Mesendoderm (in vitro differentiated cells): ENCODE results near the gene KLHL29.

Experiments
- DNase-seq: peaks from one replicate; pipeline ENCODE4 v3.0.0; 2013
- H2AK5ac ChIP-seq: 2 replicates; pipeline ENCODE4 v1.6.1; 2013; ENCODE audit warnings: low read length, inconsistent platforms
- H2BK120ac ChIP-seq: 2 replicates; pipeline ENCODE4 v1.6.1; 2013; ENCODE audit warnings: low read depth, mild to moderate bottlenecking, low read length, moderate library complexity, mixed read lengths
- H2BK15ac ChIP-seq: replicated peaks from 2 replicates; pipeline ENCODE4 v1.6.1; 2013; ENCODE audit warnings: low read depth, mild to moderate bottlenecking, moderate library complexity
- H2BK5ac ChIP-seq: 2 replicates; pipeline ENCODE4 v1.6.1; 2013; ENCODE audit warnings: low read length, inconsistent platforms
- H3K18ac ChIP-seq: 2 replicates; pipeline ENCODE4 v1.6.1; 2013; ENCODE audit warnings: mild to moderate bottlenecking, low read length, mixed read lengths
- H3K23ac ChIP-seq: one replicate; pipeline ENCODE4 v1.6.1; 2013; ENCODE audit warnings: low read length
- H3K27ac ChIP-seq: 2 replicates; pipeline ENCODE4 v1.5.1; 2013; ENCODE audit warnings: low read depth, mild to moderate bottlenecking, inconsistent platforms, low read length, moderate library complexity
- H3K27me3 ChIP-seq: 2 replicates; pipeline ENCODE4 v1.6.1; 2013; ENCODE audit warnings: low read length, control low read depth, mild to moderate bottlenecking, inconsistent platforms; ENCODE audit not compliant: insufficient read depth, poor library complexity
- H3K36me3 ChIP-seq: 2 replicates; pipeline ENCODE4 v1.6.1; 2013; ENCODE audit warnings: low read length, inconsistent platforms; ENCODE audit not compliant: control insufficient read depth, insufficient read depth
- H3K4ac ChIP-seq: one replicate; pipeline ENCODE4 v1.6.1; 2013; ENCODE audit warnings: low read depth, mild to moderate bottlenecking, low read length, moderate library complexity
- H3K4me1 ChIP-seq: 2 replicates; pipeline ENCODE4 v1.6.1; 2013; ENCODE audit warnings: low read depth, low read length, inconsistent platforms; ENCODE audit not compliant: control insufficient read depth
- H3K4me2 ChIP-seq: 2 replicates; pipeline ENCODE4 v1.6.1; 2013; ENCODE audit warnings: low read length
- H3K4me3 ChIP-seq: 2 replicates; pipeline ENCODE4 v1.5.1; 2013; ENCODE audit warnings: mild to moderate bottlenecking, low read length
- H3K56ac ChIP-seq: one replicate; pipeline ENCODE4 v1.6.1; 2013; ENCODE audit warnings: low read length
- H3K79me1 ChIP-seq: 2 replicates; pipeline ENCODE4 v1.6.1; 2013; ENCODE audit warnings: low read length, inconsistent platforms
- H3K79me2 ChIP-seq: 2 replicates; pipeline ENCODE4 v1.6.1; 2013; ENCODE audit warnings: mild to moderate bottlenecking, low read length; ENCODE audit not compliant: control insufficient read depth, insufficient read depth
- H3K9ac ChIP-seq: 2 replicates; pipeline ENCODE4 v1.6.1; 2013; ENCODE audit warnings: low read length, inconsistent platforms
- H4K5ac ChIP-seq: one replicate; pipeline ENCODE4 v1.6.1; 2013; ENCODE audit warnings: low read length
- H4K8ac ChIP-seq: one replicate; pipeline ENCODE4 v1.6.1; 2013; ENCODE audit warnings: low read depth, mild to moderate bottlenecking, control low read depth, low read length, moderate library complexity
- WGBS: extraction: QIAGEN DNeasy Blood & Tissue Kit; methylation state at CpG from one replicate; pipeline ENCODE4 v1.1.7; 2013; ENCODE audit warnings: low lambda C conversion rate, missing lambda C conversion rate; ENCODE audit not compliant: insufficient coverage; ENCODE audit errors: extremely low coverage; 5-methylcytosine and 5-hydroxymethylcytosine counted together

The KLHL29 gene

DNA sequence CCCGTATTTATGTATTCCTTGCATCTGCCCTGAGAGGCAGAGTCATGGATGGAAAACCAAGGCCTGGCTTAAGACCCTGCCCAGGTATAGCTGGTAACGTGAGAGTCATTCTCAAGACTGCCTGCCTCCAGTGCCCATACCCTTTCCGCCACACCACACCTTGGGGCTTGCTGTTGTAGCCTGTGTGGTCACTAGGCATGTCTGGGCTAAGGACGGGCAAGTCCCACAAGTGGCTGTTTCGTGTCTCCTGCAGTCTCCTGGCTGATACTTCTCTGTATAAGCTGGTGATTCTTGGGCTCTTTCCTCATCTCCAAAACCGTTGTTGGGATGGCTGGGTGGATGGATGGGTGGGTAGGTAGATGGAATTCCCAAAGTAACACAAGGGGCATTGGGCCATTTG is 269.8 kb downstream of the KLHL29 start:
- Histone ChIP-seq H4K5ac (no peak overlapping the region), H3K56ac (no peak overlapping the region), H2BK15ac (no peak overlapping the region), H4K8ac (no peak overlapping the region), H3K4me2 (no peak overlapping the region), H3K4me1 (no peaks in the 10 kb centered on the region), H3K27me3 (no peaks in the 10 kb centered on the region), H3K4ac (no peak overlapping the region), H3K27ac (no peak overlapping the region), H3K9ac (no peak overlapping the region), H3K79me2 (no peaks in the 10 kb centered on the region), H3K18ac (no peak overlapping the region), H3K79me1 (no peaks in the 10 kb centered on the region), H3K4me3 (no peak overlapping the region), H2AK5ac (no peak overlapping the region), H2BK5ac (no peak overlapping the region), H2BK120ac (no peak overlapping the region), H3K36me3 (no peaks in the 10 kb centered on the region), H3K23ac (no peak overlapping the region)
- no peak for DNase-seq
- no CpG with 5 or more reads among the region's 6 CpGs for WGBS

DNA sequence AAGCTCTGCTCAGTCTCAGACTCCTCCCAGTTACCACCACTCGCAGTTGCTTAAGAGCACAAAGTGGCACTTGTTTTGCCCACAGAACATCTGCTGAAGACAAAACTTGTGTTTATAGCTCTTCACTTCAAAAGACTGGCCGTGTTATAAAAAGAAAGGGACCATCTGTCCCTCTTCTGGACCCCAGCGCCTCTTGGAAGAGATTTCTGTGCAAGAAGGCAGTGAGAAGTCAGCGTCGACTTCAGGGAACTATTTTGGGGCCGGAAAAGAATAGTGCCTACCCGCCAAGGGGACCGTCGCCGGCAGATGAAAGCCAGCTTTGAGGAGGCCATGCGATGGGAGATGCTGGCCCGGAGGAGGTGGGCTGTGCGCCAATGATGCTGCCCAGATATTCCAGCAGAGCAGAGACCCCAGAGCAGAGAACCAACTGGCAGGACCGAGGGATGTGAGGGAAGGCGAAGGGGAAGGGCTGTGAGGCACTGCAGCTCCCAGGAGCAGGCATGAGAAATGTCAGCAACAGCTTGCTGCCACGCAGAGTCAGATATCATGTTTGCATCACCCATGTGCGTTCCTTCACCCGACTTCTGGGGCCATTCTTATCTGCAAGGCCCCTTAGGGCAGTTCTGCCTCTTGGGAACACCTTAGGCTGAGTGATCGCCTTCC is 271.1 kb downstream of the KLHL29 start:
- Histone ChIP-seq H3K4ac (no peak overlapping the region), H4K8ac (no peak overlapping the region), H2AK5ac (no peak overlapping the region), H3K36me3 (no peaks in the 10 kb centered on the region), H3K56ac (no peak overlapping the region), H2BK5ac (no peak overlapping the region), H3K9ac (no peak overlapping the region), H2BK120ac (no peak overlapping the region), H3K18ac (no peak overlapping the region), H3K79me2 (no peaks in the 10 kb centered on the region), H3K79me1 (no peaks in the 10 kb centered on the region), H3K23ac (no peak overlapping the region), H3K27me3 (no peaks in the 10 kb centered on the region), H3K4me2 (no peak overlapping the region), H2BK15ac (no peak overlapping the region), H4K5ac (no peak overlapping the region), H3K27ac (no peak overlapping the region), H3K4me3 (no peak overlapping the region), H3K4me1 (no peaks in the 10 kb centered on the region)
- no CpG with 5 or more reads among the region's 19 CpGs for WGBS
- no peak for DNase-seq

DNA sequence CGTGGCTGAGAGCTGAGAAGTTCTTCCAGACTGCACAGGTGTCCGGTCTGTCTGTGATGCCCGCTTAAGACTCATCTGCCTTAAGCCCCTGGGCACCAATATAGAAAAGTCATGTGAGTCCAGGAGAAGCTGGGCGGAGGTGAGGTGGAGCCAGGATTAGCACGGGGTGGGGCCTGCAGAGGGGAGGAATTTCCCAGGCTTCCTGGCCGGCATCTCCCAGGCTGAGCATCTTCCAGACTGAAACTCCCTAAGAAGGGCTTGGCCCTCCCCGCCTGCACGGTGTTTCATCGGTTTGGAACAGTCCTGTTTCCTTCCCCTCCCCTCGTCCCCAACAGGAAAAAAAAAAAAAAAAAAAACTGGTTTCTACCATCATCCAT is 271.6 kb downstream of the KLHL29 start:
- H3K27ac ChIP-seq, result no peak overlapping the region
- no CpG with 5 or more reads among the region's 10 CpGs for WGBS
- no peak overlapping the region for H2BK120ac ChIP-seq
- H4K5ac ChIP-seq, result no peak overlapping the region
- H3K4ac ChIP-seq, result no peak overlapping the region
- no peak overlapping the region for H3K23ac ChIP-seq
- no peaks in the 10 kb centered on the region for H3K79me1 ChIP-seq
- DNase-seq, result no peak
- no peaks in the 10 kb centered on the region for H3K79me2 ChIP-seq
- H4K8ac ChIP-seq, result no peak overlapping the region
- H3K36me3 ChIP-seq, result no peaks in the 10 kb centered on the region
- no peak overlapping the region for H2BK15ac ChIP-seq
- H3K18ac ChIP-seq, result no peak overlapping the region
- H3K27me3 ChIP-seq, result no peaks in the 10 kb centered on the region
- H3K4me1 ChIP-seq, result no peaks in the 10 kb centered on the region
- H3K9ac ChIP-seq, result no peak overlapping the region
- H3K4me2 ChIP-seq, result no peak overlapping the region
- no peak overlapping the region for H3K56ac ChIP-seq
- no peak overlapping the region for H3K4me3 ChIP-seq
- no peak overlapping the region for H2BK5ac ChIP-seq
- no peak overlapping the region for H2AK5ac ChIP-seq

DNA sequence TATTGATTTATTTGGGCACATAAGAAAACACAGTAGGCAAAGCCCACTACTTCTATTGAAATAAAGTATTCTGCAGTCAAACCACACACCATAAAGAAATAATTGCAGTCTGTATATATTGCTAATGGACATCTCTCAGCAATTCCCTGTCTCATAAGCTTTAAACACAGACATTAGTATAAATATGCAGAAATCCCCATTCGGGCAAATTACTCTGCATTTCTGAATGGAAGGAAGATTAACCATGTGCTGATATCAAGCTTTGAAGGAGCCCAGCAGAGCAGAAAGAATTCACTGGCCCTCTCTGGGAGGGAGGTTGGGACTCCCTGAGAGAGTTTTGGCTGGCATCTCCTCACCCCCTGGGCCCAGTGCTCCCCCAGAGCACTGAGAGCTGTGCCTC is 272.4 kb downstream of the KLHL29 start:
- Histone ChIP-seq H4K8ac (no peak overlapping the region), H2BK120ac (no peak overlapping the region), H3K27ac (no peak overlapping the region), H3K79me1 (no peaks in the 10 kb centered on the region), H2BK15ac (no peak overlapping the region), H3K79me2 (no peaks in the 10 kb centered on the region), H3K23ac (no peak overlapping the region), H3K4me1 (no peaks in the 10 kb centered on the region), H3K4ac (no peak overlapping the region), H3K36me3 (no peaks in the 10 kb centered on the region), H3K27me3 (no peaks in the 10 kb centered on the region), H2AK5ac (no peak overlapping the region), H4K5ac (no peak overlapping the region), H3K4me3 (no peak overlapping the region), H3K9ac (no peak overlapping the region), H2BK5ac (no peak overlapping the region), H3K4me2 (no peak overlapping the region), H3K18ac (no peak overlapping the region), H3K56ac (no peak overlapping the region)
- DNase-seq, result no peak
- WGBS, result no CpG with 5 or more reads among the region's 1 CpG

DNA sequence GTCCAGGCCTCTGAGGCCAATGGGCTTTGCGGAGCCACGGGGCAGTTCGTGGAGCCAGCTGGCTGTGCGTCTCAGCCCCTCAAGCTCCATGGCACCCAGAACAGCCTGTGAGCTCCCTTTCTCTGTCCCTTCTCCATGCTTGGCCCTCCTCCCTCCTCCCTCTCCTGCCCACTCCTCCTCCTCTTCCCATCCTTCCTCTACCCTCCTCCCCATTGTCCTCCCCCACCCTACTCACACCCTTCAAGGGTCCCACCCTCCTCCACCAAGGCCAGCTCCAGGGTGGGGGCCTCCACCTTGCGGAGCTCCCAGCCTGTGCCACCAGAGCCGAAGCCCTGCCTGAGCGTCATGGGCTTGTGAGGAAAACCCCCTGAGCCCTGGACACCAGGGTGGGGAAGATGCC is 273.0 kb downstream of the KLHL29 start:
- Histone ChIP-seq H3K79me1 (no peaks in the 10 kb centered on the region), H3K56ac (no peak overlapping the region), H3K4me1 (no peaks in the 10 kb centered on the region), H2BK120ac (no peak overlapping the region), H2BK15ac (no peak overlapping the region), H2AK5ac (no peak overlapping the region), H3K9ac (no peak overlapping the region), H3K23ac (no peak overlapping the region), H3K4me3 (no peak overlapping the region), H3K79me2 (no peaks in the 10 kb centered on the region), H3K36me3 (no peaks in the 10 kb centered on the region), H3K4me2 (no peak overlapping the region), H2BK5ac (no peak overlapping the region), H3K18ac (no peak overlapping the region), H4K5ac (no peak overlapping the region), H3K4ac (no peak overlapping the region), H3K27ac (no peak overlapping the region), H4K8ac (no peak overlapping the region), H3K27me3 (no peaks in the 10 kb centered on the region)
- no peak for DNase-seq
- WGBS, result no CpG with 5 or more reads among the region's 7 CpGs

DNA sequence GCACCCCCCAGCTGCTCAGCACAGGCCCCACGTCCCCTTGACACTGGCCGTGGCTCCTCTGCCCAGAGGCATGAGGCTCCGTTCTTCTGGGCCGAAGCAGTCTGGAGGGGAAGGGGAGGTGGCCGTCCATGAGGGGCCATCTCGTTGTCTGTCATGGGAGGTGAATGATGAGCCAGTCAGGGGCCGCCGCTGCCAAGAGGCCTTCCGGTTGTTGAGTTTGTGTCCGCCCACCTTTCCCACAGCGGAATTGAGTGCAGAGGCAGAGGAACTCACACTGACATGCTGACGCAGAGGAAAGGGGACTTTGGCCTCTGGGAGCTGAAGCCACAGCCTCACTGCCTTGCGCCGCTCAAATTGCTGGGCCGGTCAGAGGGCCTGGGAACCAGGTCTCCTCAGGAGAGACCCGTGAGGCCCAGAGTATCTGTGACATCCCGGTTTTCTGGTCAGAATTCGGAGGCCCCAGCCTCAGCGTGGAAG is 273.5 kb downstream of the KLHL29 start:
- H2BK15ac ChIP-seq, result no peak overlapping the region
- no peak overlapping the region for H4K5ac ChIP-seq
- no peak overlapping the region for H4K8ac ChIP-seq
- no peaks in the 10 kb centered on the region for H3K36me3 ChIP-seq
- no peak overlapping the region for H3K18ac ChIP-seq
- no peaks in the 10 kb centered on the region for H3K4me1 ChIP-seq
- H3K4me2 ChIP-seq, result no peak overlapping the region
- no peak overlapping the region for H3K27ac ChIP-seq
- H3K9ac ChIP-seq, result no peak overlapping the region
- no peaks in the 10 kb centered on the region for H3K79me2 ChIP-seq
- no peak for DNase-seq
- no peak overlapping the region for H3K4me3 ChIP-seq
- no peaks in the 10 kb centered on the region for H3K27me3 ChIP-seq
- H2AK5ac ChIP-seq, result no peak overlapping the region
- H3K79me1 ChIP-seq, result no peaks in the 10 kb centered on the region
- no peak overlapping the region for H2BK5ac ChIP-seq
- H3K23ac ChIP-seq, result no peak overlapping the region
- no peak overlapping the region for H2BK120ac ChIP-seq
- WGBS, result no CpG with 5 or more reads among the region's 19 CpGs
- H3K4ac ChIP-seq, result no peak overlapping the region
- H3K56ac ChIP-seq, result no peak overlapping the region
